Loucy (cell line): ENCODE measurements around the gene PDCD10.

Source experiments
- EZH2phosphoT487 ChIP-seq: fragments of 200-600 bp; IDR thresholded peaks from 2 replicates; pipeline ENCODE4 v1.6.1; 2018; ENCODE audit warnings: antibody characterized with exemption, mild to moderate bottlenecking, moderate library complexity, borderline replicate concordance
- TF ChIP-seq, protein P1 (sequence below): fragments of 200-600 bp; sonication (generic); conservative IDR thresholded peaks from 2 replicates; pipeline ENCODE4 v1.5.1; 2014; ENCODE audit warnings: mild to moderate bottlenecking, antibody characterized with exemption, low read length

DNA sequence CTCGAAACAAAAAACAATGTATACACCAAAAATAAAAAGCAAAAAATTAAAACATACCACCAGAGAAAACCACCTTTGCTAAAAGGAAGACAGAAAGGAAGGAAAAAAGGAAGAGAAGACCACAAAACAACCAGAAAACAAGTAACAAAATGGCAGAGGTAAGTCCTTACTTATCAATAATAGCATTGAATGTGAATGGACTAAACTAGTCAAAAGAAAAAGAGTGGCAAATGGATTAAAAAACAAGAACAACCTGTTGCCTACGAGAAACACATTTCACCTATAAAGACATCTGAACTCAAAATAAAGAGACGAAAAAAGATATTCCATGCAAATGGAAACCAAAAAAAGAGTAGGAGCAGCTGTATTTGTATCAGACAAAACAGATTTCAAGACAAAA, 22.2 kb downstream of the PDCD10 start:
- TF ChIP-seq, protein P1, sequence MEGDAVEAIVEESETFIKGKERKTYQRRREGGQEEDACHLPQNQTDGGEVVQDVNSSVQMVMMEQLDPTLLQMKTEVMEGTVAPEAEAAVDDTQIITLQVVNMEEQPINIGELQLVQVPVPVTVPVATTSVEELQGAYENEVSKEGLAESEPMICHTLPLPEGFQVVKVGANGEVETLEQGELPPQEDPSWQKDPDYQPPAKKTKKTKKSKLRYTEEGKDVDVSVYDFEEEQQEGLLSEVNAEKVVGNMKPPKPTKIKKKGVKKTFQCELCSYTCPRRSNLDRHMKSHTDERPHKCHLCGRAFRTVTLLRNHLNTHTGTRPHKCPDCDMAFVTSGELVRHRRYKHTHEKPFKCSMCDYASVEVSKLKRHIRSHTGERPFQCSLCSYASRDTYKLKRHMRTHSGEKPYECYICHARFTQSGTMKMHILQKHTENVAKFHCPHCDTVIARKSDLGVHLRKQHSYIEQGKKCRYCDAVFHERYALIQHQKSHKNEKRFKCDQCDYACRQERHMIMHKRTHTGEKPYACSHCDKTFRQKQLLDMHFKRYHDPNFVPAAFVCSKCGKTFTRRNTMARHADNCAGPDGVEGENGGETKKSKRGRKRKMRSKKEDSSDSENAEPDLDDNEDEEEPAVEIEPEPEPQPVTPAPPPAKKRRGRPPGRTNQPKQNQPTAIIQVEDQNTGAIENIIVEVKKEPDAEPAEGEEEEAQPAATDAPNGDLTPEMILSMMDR: no peak
- no peak for TF ChIP-seq EZH2phosphoT487
